Body of pancreas (tissue), 4 donors: ENCODE data around the gene TCN2.
A peak's percentile ranks its signal among the peaks of the same experiment; 100 is the strongest.

Experiments used
- POLR2A ChIP-seq, 3 donors: fragments of 450-650 bp; IDR thresholded peaks; one replicate each; pipeline ENCODE4 v1.6.1; 2016; ENCODE audit warnings: antibody characterized with exemption in 3 of 3, mild to moderate bottlenecking in 2 of 3
- TF ChIP-seq, protein P1 (sequence below), 7 experiments: fragments of 450-650 bp in 4 of 7; fragments of 200-600 bp in 3 of 7; sonication (generic) in 3 of 7; IDR thresholded peaks; one replicate each; pipeline ENCODE4 v1.5.1; 2016 to 2019; ENCODE audit warnings: antibody characterized with exemption in 7 of 7

GRCh38 chr22:30602049-30602448 lies 4.9 kb upstream of the TCN2 start:
- TF ChIP-seq, protein P1, sequence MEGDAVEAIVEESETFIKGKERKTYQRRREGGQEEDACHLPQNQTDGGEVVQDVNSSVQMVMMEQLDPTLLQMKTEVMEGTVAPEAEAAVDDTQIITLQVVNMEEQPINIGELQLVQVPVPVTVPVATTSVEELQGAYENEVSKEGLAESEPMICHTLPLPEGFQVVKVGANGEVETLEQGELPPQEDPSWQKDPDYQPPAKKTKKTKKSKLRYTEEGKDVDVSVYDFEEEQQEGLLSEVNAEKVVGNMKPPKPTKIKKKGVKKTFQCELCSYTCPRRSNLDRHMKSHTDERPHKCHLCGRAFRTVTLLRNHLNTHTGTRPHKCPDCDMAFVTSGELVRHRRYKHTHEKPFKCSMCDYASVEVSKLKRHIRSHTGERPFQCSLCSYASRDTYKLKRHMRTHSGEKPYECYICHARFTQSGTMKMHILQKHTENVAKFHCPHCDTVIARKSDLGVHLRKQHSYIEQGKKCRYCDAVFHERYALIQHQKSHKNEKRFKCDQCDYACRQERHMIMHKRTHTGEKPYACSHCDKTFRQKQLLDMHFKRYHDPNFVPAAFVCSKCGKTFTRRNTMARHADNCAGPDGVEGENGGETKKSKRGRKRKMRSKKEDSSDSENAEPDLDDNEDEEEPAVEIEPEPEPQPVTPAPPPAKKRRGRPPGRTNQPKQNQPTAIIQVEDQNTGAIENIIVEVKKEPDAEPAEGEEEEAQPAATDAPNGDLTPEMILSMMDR (IDR thresholded peaks at IDR 0.05): peak; percentile 14 to 56 (median 43)
- no peak for TF ChIP-seq POLR2A (IDR thresholded peaks at IDR 0.05)
